GM19455 (cell line): Measurements from ENCODE around the gene C22orf23.
"Not testable (repeated sequence)": the region's sequence is repeated elsewhere in the genome, so short reads cannot be mapped to it uniquely, and the experiment has no call there.

Experiments used
- ATAC-seq: cut with Tn5 transposase; IDR thresholded peaks from one replicate; pipeline ENCODE4 v1.9.1; 2021; ENCODE audit not compliant: unreplicated experiment

The C22orf23 gene

GRCh38 chr22:37957232-37957631 is 3.8 kb upstream of the C22orf23 start:
- ATAC-seq = no peak

GRCh38 chr22:37955825-37956397 is 2.5 kb upstream of the C22orf23 start:
- ATAC-seq = not testable (repeated sequence)

GRCh38 chr22:37954686-37955085 is 1.3 kb upstream of the C22orf23 start:
- ATAC-seq = no peak

GRCh38 chr22:37953062-37953436 is 352 bp downstream of the C22orf23 start:
- peak; percentile 39 for ATAC-seq

- not testable (repeated sequence) for ATAC-seq
Measured at GRCh38 chr22:37952629-37953028, 772 bp downstream of the C22orf23 start.

DNA sequence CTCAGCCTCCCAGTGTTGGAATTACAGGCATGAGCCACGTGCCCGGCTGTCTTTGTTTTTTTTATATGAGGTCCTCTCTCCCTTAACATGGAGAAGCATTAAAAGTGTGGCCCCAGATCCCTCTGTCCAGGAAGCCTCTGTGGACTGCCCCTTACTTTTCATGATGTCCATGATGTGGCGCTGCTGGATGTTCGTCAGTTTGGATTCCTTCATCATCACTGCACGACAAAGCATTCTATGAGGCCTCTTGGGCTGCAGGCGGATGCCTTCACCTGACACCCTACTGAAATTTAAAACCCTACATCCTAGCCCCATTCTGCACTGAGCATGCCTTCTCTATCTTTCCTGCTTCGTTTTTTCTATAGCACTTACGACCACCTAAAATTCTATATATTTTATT is 2.1 kb downstream of the C22orf23 start:
- no peak for ATAC-seq

GRCh38 chr22:37947142-37947795 is 6.1 kb downstream of the C22orf23 start:
- ATAC-seq = not testable (repeated sequence)

DNA sequence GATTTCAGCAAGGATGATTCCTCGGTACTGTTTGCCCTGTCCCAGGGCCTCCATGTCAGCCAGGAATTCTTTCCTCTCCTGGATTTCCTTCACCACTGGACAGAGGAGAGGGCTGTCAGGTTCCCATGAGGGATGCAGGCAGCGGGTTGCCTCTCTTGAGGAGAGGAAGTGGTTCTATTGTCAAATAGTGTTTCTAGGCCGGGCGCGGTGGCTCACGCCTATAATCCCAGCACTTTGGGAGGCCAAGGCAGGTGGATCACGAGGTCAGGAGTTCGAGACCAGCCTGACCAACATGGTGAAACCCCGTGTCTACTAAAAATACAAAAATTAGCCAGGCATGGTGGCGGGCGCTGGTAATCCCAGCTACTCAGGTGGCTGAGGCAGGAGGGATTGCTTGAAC is 9.0 kb downstream of the C22orf23 start:
- not testable (repeated sequence) for ATAC-seq

GRCh38 chr22:37943825-37944198 is 9.6 kb downstream of the C22orf23 start:
- ATAC-seq = no peak

DNA sequence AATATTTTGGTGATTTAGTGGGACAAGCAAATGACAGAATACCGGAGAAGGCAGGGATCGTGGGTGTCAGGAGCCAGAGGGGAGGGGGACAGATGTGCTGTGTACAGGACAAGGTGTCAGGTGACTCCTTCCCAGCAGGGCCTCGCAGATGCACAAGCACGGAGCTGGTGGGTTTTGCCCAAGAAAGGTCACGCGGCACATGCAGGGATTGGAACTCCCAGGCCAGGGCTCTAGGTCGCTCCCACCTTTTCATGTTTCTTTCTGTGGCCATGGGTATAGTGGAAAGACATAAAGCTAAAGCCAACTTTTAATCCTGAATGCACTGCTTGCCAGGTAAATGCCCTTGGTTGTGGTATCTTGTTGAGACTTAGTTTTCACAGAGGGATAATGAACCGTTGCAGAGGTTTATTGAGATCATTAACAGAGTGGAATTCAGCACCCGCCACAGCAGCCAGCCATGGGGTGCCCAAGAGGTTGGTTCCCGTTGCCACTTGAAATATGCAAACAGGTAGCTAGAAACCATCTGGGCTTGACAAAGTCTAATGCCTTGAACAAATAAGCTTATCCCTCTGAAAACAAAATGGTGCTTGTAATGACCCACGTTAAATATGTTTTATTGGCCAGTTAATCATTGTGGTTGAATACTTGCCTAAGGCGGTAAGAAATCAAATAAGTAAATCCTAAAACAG is 10.1 kb downstream of the C22orf23 start:
- no peak for ATAC-seq

GRCh38 chr22:37942133-37942532 is 11.3 kb downstream of the C22orf23 start:
- ATAC-seq = no peak

DNA sequence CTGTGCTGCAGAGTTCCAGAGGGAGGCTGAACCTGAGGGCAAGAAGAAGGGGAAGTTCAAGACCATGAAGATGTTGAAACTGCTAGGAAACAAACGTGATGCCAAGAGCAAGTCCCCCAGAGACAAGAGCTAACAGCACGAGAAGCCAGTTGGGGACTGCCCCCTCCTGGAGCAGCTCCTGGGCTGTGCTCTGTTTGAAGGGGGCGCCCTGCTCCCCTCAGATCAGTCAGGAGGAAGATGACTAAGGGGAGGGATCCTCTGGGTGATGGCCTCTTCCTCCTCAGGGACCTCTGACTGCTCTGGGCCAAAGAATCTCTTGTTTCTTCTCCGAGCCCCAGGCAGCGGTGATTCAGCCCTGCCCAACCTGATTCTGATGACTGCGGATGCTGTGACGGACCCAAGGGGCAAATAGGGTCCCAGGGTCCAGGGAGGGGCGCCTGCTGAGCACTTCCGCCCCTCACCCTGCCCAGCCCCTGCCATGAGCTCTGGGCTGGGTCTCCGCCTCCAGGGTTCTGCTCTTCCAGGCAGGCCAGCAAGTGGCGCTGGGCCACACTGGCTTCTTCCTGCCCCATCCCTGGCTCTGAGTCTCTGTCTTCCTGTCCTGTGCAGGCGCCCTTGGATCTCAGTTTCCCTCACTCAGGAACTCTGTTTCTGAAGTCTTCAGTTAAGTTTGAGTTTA is 12.6 kb downstream of the C22orf23 start:
- ATAC-seq = no peak

- no peak for ATAC-seq
Measured at GRCh38 chr22:37933711-37934376, 19.6 kb downstream of the C22orf23 start.

DNA sequence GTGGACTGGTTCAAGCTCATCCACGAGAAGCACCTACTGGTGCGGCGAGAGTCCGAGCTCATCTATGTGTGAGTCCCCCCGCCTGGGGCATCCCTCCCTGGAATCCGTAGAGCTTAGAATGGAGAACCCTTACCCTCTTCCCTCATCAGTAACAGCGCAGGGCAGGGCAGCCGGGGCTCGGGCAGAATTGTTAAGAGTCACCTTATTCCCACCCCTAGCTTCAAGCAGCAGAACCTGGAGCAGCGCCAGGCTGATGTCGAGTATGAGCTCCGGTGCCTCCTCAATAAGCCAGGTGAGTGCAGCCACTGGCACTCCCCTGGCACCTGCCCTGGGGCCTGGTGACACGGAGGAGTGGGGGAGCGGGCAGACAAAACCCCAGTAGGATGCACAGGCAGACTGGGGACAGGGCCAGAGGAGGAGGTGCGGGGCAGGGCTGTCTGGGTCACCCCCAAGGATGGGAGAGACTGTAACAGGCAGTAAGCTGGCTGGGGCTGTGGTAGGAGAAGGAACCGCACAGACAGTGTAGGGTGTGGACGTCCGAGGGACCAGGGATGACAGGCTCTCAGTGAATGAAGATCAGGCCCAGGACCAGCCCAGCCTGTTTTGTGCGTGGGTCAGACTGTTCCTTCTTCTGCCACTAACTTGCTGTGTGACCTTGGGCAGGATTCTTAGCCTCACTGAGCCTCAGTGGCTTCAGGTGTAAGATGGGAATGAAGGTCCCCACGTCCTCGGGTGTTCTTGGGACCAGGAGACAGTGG is 20.4 kb downstream of the C22orf23 start:
- no peak for ATAC-seq

GRCh38 chr22:37932401-37932800 is 21.0 kb downstream of the C22orf23 start:
- ATAC-seq = no peak

DNA sequence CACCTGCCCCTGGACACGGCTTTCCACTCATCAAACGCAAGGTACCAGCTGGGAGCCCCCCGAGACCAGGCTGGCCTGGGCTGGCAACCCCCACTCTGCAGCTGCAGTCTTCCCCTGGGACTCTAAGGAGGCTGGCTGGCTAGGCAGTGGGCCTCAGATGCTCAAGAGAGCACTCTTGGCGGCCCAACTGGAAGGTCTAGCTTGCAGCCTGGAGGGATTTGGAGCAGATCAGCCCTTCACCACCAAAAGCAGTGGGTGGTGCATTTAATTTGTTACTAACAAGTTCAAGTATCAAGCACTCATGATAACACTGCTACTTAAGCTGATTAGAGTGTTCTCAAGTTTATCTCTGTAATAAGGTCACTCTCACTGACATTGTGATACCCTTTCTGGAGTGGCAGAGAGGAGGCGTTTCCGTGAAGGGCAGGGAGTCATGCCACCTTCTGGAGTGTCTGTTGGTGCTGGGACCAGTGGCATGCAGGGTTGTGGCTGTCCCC is 21.5 kb downstream of the C22orf23 start:
- no peak for ATAC-seq

DNA sequence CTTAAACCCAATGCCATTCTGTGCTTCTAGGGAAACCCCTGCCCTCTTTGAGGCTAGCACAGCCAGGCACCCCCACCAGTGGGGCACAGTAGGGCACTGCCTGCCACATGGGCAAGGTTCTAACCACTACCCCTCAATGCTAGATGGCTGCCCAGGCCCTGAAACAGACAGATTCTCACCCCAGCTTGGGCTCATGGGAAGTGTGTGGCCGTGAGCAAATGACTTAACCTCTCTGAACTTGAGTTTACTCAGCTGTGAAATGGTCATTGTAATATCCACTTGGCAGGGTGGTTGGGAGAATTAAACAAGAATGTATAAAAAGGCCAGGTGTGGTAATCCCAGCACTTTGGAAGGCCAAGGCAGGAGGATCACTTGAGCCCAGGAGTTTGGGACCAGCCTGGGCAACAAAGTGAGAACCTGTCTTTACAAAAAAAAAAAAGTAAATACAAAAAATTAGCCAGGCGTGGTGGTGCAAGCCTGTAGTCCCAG is 22.4 kb downstream of the C22orf23 start:
- ATAC-seq = no peak

GRCh38 chr22:37930270-37930951 is 23.0 kb downstream of the C22orf23 start:
- no peak for ATAC-seq

DNA sequence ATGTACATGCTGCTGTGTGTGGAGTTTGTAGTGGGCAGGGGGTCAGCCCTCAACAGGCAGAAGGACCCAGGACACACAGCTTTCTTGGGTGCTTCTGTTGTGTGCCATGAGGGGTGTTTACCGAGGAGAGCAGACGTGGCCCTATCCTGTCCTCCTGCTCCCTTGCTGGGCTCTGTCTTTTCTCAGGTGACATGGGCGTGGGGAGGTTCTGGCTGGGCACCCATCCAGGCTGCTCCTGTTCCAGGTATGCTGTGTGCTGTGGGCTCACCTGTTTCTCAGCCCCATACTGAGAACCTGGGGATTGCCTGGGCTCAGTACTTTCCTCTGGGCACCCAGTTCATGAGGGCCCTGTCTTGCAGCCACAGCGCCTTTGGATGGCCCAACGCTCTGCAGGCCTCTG is 24.0 kb downstream of the C22orf23 start:
- ATAC-seq = no peak

GRCh38 chr22:37927637-37927936 is 25.8 kb downstream of the C22orf23 start:
- no peak for ATAC-seq
